ENCODE measurements around the gene ADAMTS19.

- no peak for TF ChIP-seq CTCF (IDR thresholded peaks at IDR 0.05)
- TF ChIP-seq POLR2A (IDR thresholded peaks at IDR 0.05) = no peak
- no peak for TF ChIP-seq POLR2AphosphoS5 (IDR thresholded peaks at IDR 0.05)
Measured at GRCh38 chr5:129572060-129572459, 112.0 kb downstream of the ADAMTS19 start.
